ENCODE results near the gene PTCD3.

Gene PTCD3

GRCh38 chr2:86072271-86072858, 33.7 kb upstream of the PTCD3 start:
- DNase-seq (ENCODE audit: low spot score in 2 of 2), result no peak
- in situ Hi-C loops (cut with MboI; ENCODE audit: low sequenced_read_pairs), result loop anchor here (10.0 kb wide), 1 partner anchor 248 kb away; no protein-coding TSS in a partner anchor
- peaks cover 89% of the 10 kb centered on the region for H3K36me3 ChIP-seq (replicated peaks)
- no peaks in the 10 kb centered on the region for H3K27me3 ChIP-seq (ENCODE audit: low read depth)
- no peaks in the 10 kb centered on the region for H3K9me3 ChIP-seq
- H3K4me1 ChIP-seq, result no peaks in the 10 kb centered on the region
- no peak overlapping the region for H3K4me3 ChIP-seq

- DNase-seq (ENCODE audit: low spot score in 2 of 2), result no peak
- H3K36me3 ChIP-seq (replicated peaks), result peaks cover 88% of the 10 kb centered on the region
- in situ Hi-C loops (cut with MboI; ENCODE audit: low sequenced_read_pairs), result loop anchor here (10.0 kb wide), 1 partner anchor 248 kb away; no protein-coding TSS in a partner anchor
These were observed 32.8 kb upstream of the PTCD3 start for GRCh38 chr2:86073225-86073624.

GRCh38 chr2:86074256-86074655, 31.8 kb upstream of the PTCD3 start:
- no peaks in the 10 kb centered on the region for H3K9me3 ChIP-seq
- DNase-seq (ENCODE audit: low spot score in 2 of 2), result no peak
- H3K4me3 ChIP-seq, result no peak overlapping the region
- no peaks in the 10 kb centered on the region for H3K27me3 ChIP-seq (ENCODE audit: low read depth)
- H3K36me3 ChIP-seq (replicated peaks), result peaks cover 89% of the 10 kb centered on the region
- in situ Hi-C loops (cut with MboI; ENCODE audit: low sequenced_read_pairs), result loop anchor here (10.0 kb wide), 1 partner anchor 249 kb away; no protein-coding TSS in a partner anchor
- H3K4me1 ChIP-seq, result no peaks in the 10 kb centered on the region

More at GRCh38 chr2:86073225-86073624, 32.8 kb upstream of the PTCD3 start:
- H3K27me3 ChIP-seq (ENCODE audit: low read depth), result no peaks in the 10 kb centered on the region
- no peak overlapping the region for H3K4me3 ChIP-seq
- no peaks in the 10 kb centered on the region for H3K4me1 ChIP-seq
- no peaks in the 10 kb centered on the region for H3K9me3 ChIP-seq

GRCh38 chr2:86074811-86075210, 31.2 kb upstream of the PTCD3 start:
- Histone ChIP-seq H3K27me3 (ENCODE audit: low read depth) (no peaks in the 10 kb centered on the region), H3K4me3 (no peak overlapping the region), H3K9me3 (no peaks in the 10 kb centered on the region), H3K36me3 (replicated peaks) (peaks cover 89% of the 10 kb centered on the region), H3K4me1 (no peaks in the 10 kb centered on the region)
- in situ Hi-C loops (cut with MboI; ENCODE audit: low sequenced_read_pairs), result loop anchor here (10.0 kb wide), 1 partner anchor 250 kb away; no protein-coding TSS in a partner anchor
- no peak for DNase-seq (ENCODE audit: low spot score in 2 of 2)

- in situ Hi-C loops (cut with MboI; ENCODE audit: low sequenced_read_pairs), result loop anchor here (10.0 kb wide), 1 partner anchor 251 kb away; no protein-coding TSS in a partner anchor
- no peak for DNase-seq (ENCODE audit: low spot score in 2 of 2)
- Histone ChIP-seq H3K36me3 (replicated peaks) (peaks cover 89% of the 10 kb centered on the region), H3K9me3 (no peaks in the 10 kb centered on the region), H3K27me3 (ENCODE audit: low read depth) (no peaks in the 10 kb centered on the region), H3K4me1 (no peaks in the 10 kb centered on the region), H3K4me3 (no peak overlapping the region)
These were observed 30.1 kb upstream of the PTCD3 start for GRCh38 chr2:86075886-86076285.

- Histone ChIP-seq H3K4me1 (no peaks in the 10 kb centered on the region), H3K36me3 (replicated peaks) (peaks cover 72% of the 10 kb centered on the region), H3K4me3 (no peak overlapping the region), H3K27me3 (ENCODE audit: low read depth) (no peaks in the 10 kb centered on the region), H3K9me3 (no peaks in the 10 kb centered on the region)
- in situ Hi-C loops (cut with MboI; ENCODE audit: low sequenced_read_pairs), result loop anchor here (10.0 kb wide), 1 partner anchor 254 kb away; no protein-coding TSS in a partner anchor
- DNase-seq (ENCODE audit: low spot score in 2 of 2), result no peak
These were observed 27.1 kb upstream of the PTCD3 start for GRCh38 chr2:86078774-86079545.

- Histone ChIP-seq H3K9me3 (no peaks in the 10 kb centered on the region), H3K4me1 (no peaks in the 10 kb centered on the region), H3K27me3 (ENCODE audit: low read depth) (no peaks in the 10 kb centered on the region), H3K36me3 (replicated peaks) (peaks cover 62% of the 10 kb centered on the region), H3K4me3 (no peak overlapping the region)
- in situ Hi-C loops (cut with MboI; ENCODE audit: low sequenced_read_pairs), result loop anchor here (10.0 kb wide), 1 partner anchor 255 kb away; no protein-coding TSS in a partner anchor
- DNase-seq (ENCODE audit: low spot score in 2 of 2), result peak; percentile 16 to 81
These were observed 25.8 kb upstream of the PTCD3 start for GRCh38 chr2:86079981-86080911.

- in situ Hi-C loops (cut with MboI; ENCODE audit: low sequenced_read_pairs), result no loop called here
- Histone ChIP-seq H3K4me3 (no peak overlapping the region), H3K4me1 (no peaks in the 10 kb centered on the region), H3K36me3 (replicated peaks) (peaks cover 66% of the 10 kb centered on the region), H3K9me3 (no peaks in the 10 kb centered on the region), H3K27me3 (ENCODE audit: low read depth) (no peaks in the 10 kb centered on the region)
- no peak for DNase-seq (ENCODE audit: low spot score in 2 of 2)
These were observed 24.3 kb upstream of the PTCD3 start for GRCh38 chr2:86081724-86082123.

- no peak overlapping the region for H3K4me3 ChIP-seq
- H3K27me3 ChIP-seq (ENCODE audit: low read depth), result no peaks in the 10 kb centered on the region
- peaks cover 69% of the 10 kb centered on the region for H3K36me3 ChIP-seq (replicated peaks)
- no peaks in the 10 kb centered on the region for H3K4me1 ChIP-seq
- in situ Hi-C loops (cut with MboI; ENCODE audit: low sequenced_read_pairs), result no loop called here
- H3K9me3 ChIP-seq, result no peaks in the 10 kb centered on the region
- DNase-seq (ENCODE audit: low spot score in 2 of 2), result no peak
These were observed 23.3 kb upstream of the PTCD3 start for GRCh38 chr2:86082756-86083155.

GRCh38 chr2:86087936-86088850, 17.8 kb upstream of the PTCD3 start:
- in situ Hi-C loops (cut with MboI; ENCODE audit: low sequenced_read_pairs), result no loop called here

GRCh38 chr2:86094229-86094628, 11.8 kb upstream of the PTCD3 start:
- Histone ChIP-seq H3K4me1 (peaks cover 4% of the 10 kb centered on the region; the same call in 1 of the 2 replicates), H3K9me3 (no peaks in the 10 kb centered on the region), H3K27me3 (ENCODE audit: low read depth) (no peaks in the 10 kb centered on the region), H3K4me3 (no peak overlapping the region), H3K36me3 (replicated peaks) (peaks cover 67% of the 10 kb centered on the region)
- DNase-seq (ENCODE audit: low spot score in 2 of 2), result no peak
- in situ Hi-C loops (cut with MboI; ENCODE audit: low sequenced_read_pairs), result no loop called here

More at GRCh38 chr2:86087936-86088850, 17.8 kb upstream of the PTCD3 start:
- H3K9me3 ChIP-seq, result no peaks in the 10 kb centered on the region
- H3K27me3 ChIP-seq (ENCODE audit: low read depth), result no peaks in the 10 kb centered on the region
- H3K4me1 ChIP-seq, result no peaks in the 10 kb centered on the region
- DNase-seq (ENCODE audit: low spot score in 2 of 2), result peak in 1 of 2 experiments; percentile 27
- H3K36me3 ChIP-seq (replicated peaks), result peaks cover 69% of the 10 kb centered on the region
- no peak overlapping the region for H3K4me3 ChIP-seq

GRCh38 chr2:86097114-86097896, 8.7 kb upstream of the PTCD3 start:
- H3K27me3 ChIP-seq (ENCODE audit: low read depth), result no peaks in the 10 kb centered on the region
- no peak overlapping the region for H3K4me3 ChIP-seq
- peaks cover 4% of the 10 kb centered on the region; the same call in 1 of the 2 replicates for H3K4me1 ChIP-seq
- in situ Hi-C loops (cut with MboI; ENCODE audit: low sequenced_read_pairs), result no loop called here
- no peak for DNase-seq (ENCODE audit: low spot score in 2 of 2)
- no peaks in the 10 kb centered on the region for H3K9me3 ChIP-seq
- peaks cover 75% of the 10 kb centered on the region for H3K36me3 ChIP-seq (replicated peaks)

Measured in HAP-1 (cell line).